ENCODE measurements around the gene SLAMF6.
A peak's percentile ranks its signal among the peaks of the same experiment; 100 is the strongest.
"Not testable (repeated sequence)": the region's sequence is repeated elsewhere in the genome, so short reads cannot be mapped to it uniquely, and the experiment has no call there.

Gene SLAMF6

GRCh38 chr1:160522622-160523345 lies at the start of gene SLAMF6:
Gene SLAMF6, minus strand, starts transcription at chr1:160523255. Its CDS starts 63 bp downstream, at chr1:160523192.
- DNase-seq (ENCODE audit: low spot score) = no peak

DNA sequence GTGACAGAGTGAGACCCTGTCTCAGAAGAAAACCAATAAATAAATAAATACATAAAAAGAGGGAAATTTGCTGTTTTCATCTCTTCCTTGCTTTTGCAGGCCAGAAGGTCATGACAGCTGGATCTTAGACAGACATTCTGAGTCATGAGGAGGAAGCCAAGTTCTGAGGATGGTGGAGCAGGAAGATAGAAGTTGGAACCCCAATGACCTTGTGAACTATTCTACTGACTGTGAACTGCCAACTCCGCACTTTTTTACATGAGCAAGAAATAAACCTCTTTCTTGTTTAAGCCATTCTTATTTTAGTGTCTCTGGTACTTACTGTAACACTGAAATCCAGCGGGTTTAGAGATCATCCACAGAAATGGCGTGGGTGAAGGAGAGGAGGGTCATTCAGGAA lies 47.8 kb upstream of the SLAMF6 start:
- DNase-seq (ENCODE audit: low spot score) = no peak

DNA sequence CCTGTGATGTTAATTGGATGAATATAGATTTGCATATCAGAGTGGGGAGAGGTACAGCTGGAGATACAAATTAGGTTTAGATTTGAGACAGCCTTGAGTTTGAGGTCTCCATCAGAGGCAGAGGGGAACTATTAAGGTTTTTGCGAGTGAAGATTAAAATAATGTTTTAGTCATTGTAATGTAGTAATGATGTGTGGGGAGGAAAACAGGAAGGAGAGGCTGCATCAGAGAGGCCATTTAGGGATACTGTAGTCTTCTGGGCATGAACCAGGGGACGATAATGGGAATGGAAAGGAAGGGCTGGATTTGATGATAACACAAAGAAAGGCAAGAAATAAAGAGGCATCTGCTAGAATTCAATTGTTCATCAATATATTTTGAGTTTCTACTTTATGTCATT lies 46.8 kb upstream of the SLAMF6 start:
- DNase-seq (ENCODE audit: low spot score) = no peak

DNA sequence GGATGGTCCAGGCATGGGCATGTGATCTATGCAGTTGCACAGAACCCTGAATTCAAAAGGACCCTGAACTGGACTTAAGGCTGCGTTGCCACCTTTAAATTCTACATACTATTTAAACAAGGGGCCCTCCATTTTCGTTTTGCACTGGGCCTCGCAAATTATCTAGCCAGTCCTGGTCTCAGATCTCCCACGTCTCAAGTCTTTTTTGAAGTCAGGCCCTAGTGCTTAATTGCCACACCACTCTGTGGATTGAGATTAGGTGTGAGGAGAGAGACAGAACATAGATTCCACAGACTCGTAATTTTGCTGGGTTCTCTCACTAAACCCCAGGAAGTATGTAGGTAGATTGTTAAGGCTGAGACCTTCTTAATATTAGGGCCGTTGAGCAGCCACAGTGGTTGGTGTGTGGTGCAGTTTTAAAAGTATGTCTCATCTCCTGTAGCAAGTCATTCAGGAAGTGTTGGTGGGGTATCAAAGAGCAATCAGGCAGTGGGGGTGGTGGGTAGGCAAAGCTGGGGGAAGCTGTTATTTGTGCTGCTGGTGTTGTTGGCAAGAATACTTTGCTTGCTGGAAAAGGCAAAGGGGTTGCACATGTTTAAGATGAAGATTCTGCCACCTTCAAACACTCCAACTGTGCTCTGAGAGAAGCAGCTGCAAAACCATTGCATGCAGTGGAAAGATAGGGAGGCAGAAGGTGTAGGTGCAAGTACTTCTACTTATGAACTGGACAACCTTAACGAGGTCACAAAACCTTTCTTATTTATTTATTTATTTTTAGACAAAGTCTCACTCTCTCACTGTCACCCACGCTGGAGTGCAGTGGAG lies 45.0 kb upstream of the SLAMF6 start:
- DNase-seq (ENCODE audit: low spot score) = no peak

GRCh38 chr1:160567341-160567740 lies 44.3 kb upstream of the SLAMF6 start:
- DNase-seq (ENCODE audit: low spot score) = no peak

DNA sequence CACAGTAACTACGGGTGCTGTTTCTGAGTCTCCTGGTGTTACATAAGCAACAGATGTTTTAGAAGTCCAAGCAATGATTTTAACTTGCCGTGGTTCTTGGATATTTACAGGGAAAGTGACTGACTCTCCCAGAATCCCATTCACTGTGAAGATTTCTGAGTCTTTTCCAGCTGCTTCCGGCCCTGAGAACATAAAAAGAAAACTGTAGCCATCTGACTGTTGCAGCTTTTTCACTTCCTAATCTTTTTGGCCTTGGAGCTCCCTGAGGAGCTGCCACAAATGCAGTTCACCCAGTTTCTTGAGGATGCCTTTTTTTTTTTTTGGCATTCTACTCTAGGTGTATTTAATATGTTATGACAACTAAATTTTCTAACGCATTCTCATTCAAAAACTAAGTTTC lies 42.5 kb upstream of the SLAMF6 start:
- DNase-seq (ENCODE audit: low spot score) = no peak

- DNase-seq (ENCODE audit: low spot score) = not testable (repeated sequence)
These were observed 40.2 kb upstream of the SLAMF6 start for GRCh38 chr1:160563230-160563629.

GRCh38 chr1:160562745-160563144 lies 39.7 kb upstream of the SLAMF6 start:
- not testable (repeated sequence) for DNase-seq (ENCODE audit: low spot score)

- DNase-seq (ENCODE audit: low spot score) = no peak
These were observed 37.8 kb upstream of the SLAMF6 start for GRCh38 chr1:160560806-160561205.

- no peak for DNase-seq (ENCODE audit: low spot score)
These were observed 37.1 kb upstream of the SLAMF6 start for GRCh38 chr1:160560045-160560705.

GRCh38 chr1:160559437-160559836 lies 36.4 kb upstream of the SLAMF6 start:
- not testable (repeated sequence) for DNase-seq (ENCODE audit: low spot score)

- no peak for DNase-seq (ENCODE audit: low spot score)
These were observed 35.8 kb upstream of the SLAMF6 start for GRCh38 chr1:160558660-160559380.

DNA sequence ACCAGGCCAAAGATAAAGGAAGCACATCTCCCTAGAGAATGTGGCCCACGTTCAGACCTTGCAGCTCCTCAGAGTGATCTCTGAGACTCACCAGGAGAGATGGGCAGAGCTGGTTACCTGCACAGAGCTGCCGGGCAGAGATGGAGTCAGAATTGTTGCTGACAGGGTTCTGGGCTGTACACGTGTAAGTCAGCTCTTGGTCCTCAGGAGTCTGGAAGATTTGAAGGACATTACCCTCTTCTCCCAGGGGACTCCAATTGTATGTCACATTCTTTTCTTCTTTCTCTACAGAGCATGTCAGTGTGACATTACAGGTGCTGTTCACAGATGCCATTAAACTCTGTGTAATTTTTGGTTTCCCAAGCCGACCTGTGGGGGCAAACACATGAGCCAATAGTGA lies 30.7 kb upstream of the SLAMF6 start:
- DNase-seq (ENCODE audit: low spot score) = no peak

GRCh38 chr1:160552425-160552824 lies 29.4 kb upstream of the SLAMF6 start:
- DNase-seq (ENCODE audit: low spot score) = no peak

DNA sequence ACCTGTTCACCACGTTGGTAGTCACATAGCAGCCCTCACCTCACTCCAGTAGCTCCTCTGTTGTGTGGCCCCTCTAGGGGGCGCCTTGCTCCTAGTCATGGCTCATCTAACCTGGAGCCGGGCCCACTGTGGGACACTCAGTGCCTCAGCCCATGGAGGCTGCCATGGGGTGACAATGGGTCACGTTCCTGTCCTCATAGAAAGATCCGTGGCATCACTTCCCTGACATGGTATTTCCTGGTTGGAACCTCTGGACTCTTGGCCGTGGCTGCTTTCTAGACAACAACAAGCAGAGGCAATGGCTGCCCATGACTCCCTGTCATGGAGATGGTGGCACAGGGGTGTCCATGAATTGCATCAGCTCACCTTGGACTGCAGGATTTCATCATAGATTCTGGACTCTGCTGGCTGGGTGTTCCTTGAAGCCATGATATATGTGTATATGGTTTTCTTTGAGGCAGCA lies 27.5 kb upstream of the SLAMF6 start:
- no peak for DNase-seq (ENCODE audit: low spot score)

DNA sequence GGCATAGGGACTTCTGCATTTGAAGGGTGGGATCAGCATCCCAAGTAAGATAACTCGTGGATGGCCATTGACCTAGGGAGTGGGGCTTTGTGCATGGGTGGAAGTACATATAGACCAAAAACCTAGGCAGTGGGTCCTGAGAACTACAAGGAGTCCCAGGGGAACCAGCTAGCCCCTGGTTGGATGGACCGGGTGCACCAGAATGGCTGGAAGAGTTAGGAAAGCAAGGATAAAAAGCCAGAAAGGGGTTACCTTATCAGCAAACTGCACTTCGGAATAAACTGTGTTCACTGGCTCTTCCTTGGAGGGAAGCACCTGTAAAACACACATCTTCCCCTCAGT lies 26.6 kb upstream of the SLAMF6 start:
- no peak for DNase-seq (ENCODE audit: low spot score)

DNA sequence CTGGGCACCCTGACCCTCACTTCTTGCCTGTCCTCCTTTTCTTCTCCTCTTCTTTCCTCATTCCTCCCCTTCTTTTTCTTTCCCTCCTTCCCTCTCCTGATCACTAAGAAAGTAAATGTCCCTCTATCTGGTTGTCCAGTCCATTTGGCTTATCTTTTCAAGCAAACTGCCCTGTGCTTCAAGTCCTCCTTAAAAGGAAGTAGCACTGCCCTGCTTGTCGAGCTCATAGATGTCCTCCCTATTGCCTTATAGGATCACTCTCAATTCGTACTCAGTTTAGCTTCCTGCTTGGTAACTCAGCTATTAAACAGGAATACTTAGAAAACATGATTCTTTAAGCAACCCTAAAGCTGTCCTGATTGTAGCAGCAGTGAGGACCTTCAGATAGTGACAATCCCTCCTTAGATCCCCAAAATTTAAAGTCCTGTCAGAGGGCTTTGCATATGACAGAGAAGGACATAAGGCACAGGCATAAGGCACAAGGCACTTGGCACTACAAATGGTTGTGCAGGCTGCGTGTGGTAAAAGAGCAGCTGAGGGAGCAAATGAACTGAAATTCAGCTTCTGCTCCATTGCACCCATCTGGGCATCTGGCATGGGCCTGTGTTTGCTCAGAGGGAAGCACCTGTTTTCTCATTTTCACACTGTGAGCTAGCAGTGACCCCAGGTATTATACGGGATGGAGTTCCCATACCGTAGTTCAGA lies 26.1 kb upstream of the SLAMF6 start:
- DNase-seq (ENCODE audit: low spot score) = no peak

GRCh38 chr1:160548183-160548582 lies 25.1 kb upstream of the SLAMF6 start:
- DNase-seq (ENCODE audit: low spot score) = no peak

DNA sequence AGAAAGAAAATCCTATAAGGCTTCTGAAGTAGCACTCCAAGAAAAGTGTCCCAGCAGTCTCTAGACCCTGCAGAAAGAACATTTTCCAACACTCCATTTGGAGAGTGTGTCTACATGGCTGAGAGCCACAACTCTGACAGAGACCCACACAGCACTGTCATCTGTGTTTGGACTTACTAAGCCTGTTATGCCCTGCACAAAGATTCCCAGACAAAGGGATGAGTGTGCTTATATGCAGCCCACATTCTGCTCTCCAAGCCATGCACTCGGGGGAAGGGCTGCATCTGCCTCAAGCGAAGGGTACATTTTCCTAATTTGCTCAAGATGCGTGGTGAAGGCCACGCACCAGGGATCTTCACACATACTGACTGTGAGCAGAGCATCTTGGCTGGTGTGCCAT lies 24.4 kb upstream of the SLAMF6 start:
- DNase-seq (ENCODE audit: low spot score) = no peak

GRCh38 chr1:160546942-160547341 lies 23.9 kb upstream of the SLAMF6 start:
- DNase-seq (ENCODE audit: low spot score) = no peak

- DNase-seq (ENCODE audit: low spot score) = peak; percentile 35
These were observed 21.6 kb upstream of the SLAMF6 start for GRCh38 chr1:160544647-160545046.

Data from RKO (cell line).